NCI-H1436 (cell line): ENCODE data around the gene LBHD1.
"Not testable (repeated sequence)": the region's sequence is repeated elsewhere in the genome, so short reads cannot be mapped to it uniquely, and the experiment has no call there.

Experiments
- DNase-seq: peaks from one replicate; lab custom pipeline; 2025; lab: John Stamatoyannopoulos, UW

The LBHD1 gene

DNA sequence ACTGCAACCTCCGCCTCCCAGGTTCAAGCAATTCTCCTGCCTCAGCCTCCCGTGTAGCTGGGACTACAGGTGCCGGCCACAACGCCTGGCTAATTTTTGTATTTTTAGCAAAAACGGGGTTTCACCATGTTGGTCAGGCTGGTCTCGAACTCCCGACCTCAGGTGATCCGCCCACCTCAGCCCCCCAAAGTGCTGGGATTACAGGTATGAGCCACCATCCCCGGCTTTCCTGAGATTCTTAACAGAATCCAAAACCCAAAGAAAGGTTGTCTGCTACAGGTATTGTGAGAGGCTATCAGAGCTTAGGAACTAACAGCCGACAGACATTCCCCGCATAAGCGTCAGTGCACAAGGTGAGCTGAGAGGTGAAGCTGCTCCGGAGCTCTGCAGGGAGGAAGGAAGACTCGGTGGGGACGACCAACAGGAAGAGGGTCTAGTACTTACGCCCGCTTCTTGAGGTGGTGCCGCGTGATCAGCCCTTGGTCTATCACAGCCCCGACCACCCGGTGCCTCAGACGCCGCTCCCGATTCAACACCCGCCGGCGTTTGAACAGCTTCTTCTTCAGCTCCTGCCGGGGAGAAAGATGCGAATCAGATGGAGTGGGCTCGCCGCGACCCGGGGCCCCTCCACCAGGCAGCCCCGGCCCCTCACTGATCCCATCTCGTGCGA lies 7.5 kb downstream of the LBHD1 start:
- peak; percentile 25 for DNase-seq

- no peak for DNase-seq
Observed at GRCh38 chr11:62656796-62657429, 15.2 kb downstream of the LBHD1 start.

- DNase-seq: no peak
Observed at GRCh38 chr11:62654297-62654696, 17.8 kb downstream of the LBHD1 start.

GRCh38 chr11:62652161-62653006 lies 19.7 kb downstream of the LBHD1 start:
- no peak for DNase-seq

DNA sequence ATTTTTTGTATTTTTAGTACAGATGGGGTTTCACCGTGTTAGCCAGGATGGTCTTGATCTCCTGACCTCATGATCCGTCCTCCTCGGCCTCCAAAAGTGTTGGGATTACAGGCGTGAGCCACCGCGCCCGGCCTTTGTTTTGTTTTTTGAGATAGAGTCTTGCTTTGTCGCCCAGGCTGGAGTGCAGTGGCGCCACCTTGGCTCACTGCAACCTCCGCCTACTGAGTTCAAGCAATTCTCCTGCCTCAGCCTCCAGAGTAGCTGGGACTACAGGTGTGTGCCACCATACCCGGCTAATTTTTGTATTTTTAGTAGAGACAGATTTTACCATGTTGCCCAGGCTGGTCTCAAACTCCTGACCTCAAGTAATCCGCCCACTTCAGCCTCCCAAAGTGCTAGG lies 21.8 kb downstream of the LBHD1 start:
- DNase-seq: not testable (repeated sequence)

DNA sequence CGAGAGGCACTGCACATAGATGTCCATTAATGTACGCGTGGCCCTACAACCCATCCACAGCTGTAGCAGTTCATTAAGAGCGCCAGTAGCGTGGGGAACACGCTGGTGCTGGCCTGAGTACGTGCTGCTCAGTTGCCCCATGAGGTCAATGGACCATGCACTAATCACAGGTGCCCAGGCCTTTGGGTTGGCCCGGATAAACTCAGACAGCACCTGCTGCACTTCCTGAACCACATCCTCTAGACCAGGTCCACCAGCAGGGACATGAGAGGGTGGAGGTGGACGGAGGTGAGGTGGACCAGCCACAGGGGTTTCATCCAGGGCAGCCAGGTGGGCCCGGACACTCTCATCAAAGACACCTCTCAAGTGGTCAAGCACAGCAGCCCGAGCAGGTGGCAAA lies 22.6 kb downstream of the LBHD1 start:
- no peak for DNase-seq

- no peak for DNase-seq
Observed at GRCh38 chr11:62648967-62649364, 23.1 kb downstream of the LBHD1 start.

DNA sequence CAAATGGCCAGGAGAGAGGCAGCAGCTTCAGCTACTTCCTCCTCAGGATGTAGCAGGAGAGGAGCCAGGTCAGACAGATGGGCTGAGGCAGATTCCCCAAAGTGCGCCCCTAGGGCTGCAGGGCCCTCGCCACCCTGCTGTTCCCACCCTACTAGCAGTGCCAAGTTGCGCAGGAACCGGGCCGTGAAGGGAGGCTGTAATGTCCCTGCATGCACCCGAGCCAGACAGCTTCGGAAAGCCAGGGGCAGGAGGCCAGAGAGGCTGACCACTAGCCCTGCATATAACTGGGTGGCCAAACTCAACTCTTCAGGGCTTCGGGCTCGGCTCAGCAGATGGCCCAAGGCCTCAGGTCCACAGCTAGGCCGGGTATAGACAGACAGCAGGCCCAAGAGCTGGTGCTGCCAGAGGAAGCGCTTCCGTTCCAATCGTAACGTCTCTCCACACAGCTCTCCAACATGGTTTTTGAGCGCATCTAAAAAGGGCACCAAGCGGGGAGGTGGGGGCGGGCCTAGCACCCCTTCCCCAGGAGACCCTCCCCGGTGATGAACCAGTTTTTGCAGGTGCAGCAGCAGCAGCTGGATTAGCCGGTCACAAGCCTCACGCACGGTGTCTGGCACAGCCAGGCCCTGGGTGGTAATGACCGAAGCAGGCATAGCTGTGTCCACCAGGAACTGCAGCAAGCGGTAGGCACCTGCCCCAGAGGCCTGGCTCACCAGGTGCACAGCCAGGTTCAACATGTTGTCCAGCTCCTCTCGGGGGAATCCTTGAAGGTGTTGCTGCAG lies 23.7 kb downstream of the LBHD1 start:
- DNase-seq: no peak

DNA sequence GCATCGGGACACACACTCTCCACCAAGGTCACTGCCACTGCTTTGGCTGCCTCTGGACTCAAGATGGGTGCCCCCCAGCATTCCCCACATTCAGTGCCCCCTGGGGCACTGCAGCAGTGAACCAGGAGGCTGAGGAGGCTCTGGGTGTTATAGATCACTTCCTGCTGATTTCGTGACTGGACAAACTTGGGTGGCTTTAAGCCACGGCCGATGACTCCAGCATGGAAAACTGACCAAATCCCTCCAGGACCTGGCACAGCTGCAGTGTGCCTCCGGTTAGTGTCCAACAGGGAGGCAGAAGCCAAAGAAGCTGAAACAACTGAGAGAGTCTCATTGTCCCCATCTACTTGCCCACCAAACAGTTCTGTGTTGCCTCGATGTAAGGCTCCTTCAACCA lies 24.5 kb downstream of the LBHD1 start:
- DNase-seq: no peak

- DNase-seq: no peak
Observed at GRCh38 chr11:62646825-62647608, 25.1 kb downstream of the LBHD1 start.

DNA sequence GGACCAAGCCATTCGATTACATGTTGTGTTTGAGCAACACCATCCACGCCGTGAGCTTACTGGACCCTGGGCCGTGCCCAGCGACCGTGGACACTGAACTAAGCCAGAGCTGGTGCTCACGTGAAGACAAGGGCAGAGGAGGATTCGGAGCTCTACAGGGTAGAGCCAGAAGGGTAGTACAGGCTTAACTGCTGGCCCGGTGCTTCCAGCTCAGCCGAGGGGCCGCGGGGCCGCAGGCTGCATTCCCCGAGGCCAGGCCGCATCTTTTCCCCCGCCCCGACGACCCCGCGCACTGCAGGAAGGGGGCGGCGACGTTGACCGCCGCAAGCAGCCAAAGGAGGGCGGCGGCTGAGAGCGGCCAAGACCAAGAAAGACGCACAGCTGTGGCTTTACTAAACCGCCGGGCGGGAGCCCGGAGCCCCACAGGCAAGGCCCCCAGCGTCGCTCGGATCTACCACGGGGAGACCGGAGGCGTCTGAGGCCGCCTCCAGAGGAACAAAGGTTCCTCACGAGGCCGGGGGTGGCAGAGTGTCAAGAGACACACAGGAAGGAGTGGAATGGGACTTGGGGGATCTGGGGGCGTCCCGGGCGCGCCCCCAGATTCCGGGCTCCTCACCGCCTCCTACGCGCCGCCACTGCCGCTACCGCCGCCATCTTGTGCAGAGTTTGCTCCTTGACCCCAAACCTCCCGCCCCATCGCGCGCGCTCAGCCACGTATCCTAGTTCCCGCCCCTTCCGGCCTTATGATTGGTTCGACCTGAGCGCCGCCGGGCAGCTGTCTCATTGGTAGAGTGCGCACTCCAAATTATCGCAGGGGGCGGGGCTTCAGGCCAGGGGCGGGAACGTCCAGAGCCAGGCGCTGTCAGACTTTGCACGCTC lies 25.9 kb downstream of the LBHD1 start, which contains the start of gene GANAB:
Gene GANAB (minus strand): TSS at position 668 of the 879 bp plus-strand sequence. CDS start 14 bp downstream, at position 654.
- peak; percentile 98 for DNase-seq

GRCh38 chr11:62645671-62645945 lies 26.5 kb downstream of the LBHD1 start:
- no peak for DNase-seq

- DNase-seq: no peak
Observed at GRCh38 chr11:62644220-62644619, 27.8 kb downstream of the LBHD1 start.

- DNase-seq: no peak
Observed at GRCh38 chr11:62632492-62632891, 39.6 kb downstream of the LBHD1 start.

DNA sequence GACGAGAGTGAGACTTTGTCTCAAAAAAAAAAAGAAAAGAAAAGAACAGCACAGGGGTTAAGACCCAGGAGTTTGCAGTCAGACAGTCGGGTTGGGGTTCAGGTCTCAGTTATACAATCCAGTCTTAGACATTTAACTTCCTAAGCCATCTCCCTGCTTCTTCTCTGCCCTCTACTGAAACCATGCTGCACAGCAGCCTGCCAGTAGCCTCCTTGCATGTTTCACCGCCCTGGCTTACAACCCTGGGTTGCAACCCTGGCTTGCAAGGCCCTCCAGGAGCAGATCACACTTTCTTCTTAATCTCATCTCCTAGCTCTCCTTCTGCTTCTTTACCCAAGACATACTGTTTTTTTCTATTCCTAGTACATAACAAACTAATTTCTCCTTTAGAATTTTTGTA lies 44.4 kb downstream of the LBHD1 start:
- DNase-seq: no peak

GRCh38 chr11:62622476-62623089 lies 49.5 kb downstream of the LBHD1 start:
- DNase-seq: no peak

- peak; percentile 97 for DNase-seq
Observed at GRCh38 chr11:62621567-62622470, 50.2 kb downstream of the LBHD1 start, which contains the start of gene B3GAT3. B3GAT3 (minus strand) TSS chr11:62621986; CDS start chr11:62621947, 39 bp downstream.

DNA sequence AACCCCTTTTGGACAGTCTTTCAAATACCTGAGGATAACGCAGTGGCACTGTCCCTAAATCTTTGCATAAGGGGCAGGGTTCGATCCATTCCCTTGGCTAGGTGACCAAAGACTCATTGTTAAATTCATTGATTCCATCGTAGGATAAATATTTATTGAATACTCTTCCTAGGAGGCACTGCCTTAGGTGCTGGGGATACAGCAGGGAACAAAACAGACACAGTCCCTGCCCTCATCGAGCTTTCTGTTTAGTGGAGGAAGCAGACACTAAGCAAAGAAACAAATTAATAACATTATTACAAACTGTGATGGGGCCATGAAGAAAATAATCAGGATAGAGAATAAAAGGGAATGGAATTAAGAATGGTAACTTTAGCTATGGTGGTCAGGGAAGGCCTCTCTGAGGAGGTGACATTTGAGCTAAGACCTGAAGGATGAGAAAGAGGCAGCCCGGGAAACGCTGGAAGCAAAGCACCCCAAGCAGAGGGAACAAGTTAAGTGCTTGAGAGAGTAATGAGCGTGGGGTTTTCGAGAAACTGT lies 51.0 kb downstream of the LBHD1 start:
- DNase-seq: no peak

DNA sequence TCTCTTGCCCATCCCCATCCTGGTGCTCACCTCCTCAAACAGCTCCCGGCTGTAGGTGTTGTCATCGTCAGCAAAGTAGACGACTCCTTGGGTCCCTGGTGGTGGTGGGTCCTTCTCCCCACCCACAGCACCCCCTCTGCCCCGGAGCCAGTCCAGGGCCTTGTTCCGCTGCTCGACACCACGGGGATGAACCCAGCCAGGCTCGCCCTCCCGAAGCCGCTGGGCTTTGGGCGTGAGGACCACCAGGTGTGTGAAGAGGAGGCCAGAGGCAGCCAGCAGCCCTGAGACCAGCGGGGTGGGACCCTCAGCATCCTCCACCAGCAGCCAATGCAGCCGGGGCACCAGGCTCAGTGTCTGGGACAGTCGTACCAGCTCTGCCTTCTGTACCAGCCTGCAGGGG lies 55.1 kb downstream of the LBHD1 start:
- DNase-seq: not testable (repeated sequence)
